ENCODE data around the gene SLC9A1. TPM values are rescaled to one million over a fixed set of nuclear protein-coding genes. Genes with fewer than 3 reads are reported as not detected.
A peak's percentile ranks its signal among the peaks of the same experiment; 100 is the strongest.

The SLC9A1 gene
- total RNA-seq, 1 experiment from 2014 or later: 21.7 TPM

DNA sequence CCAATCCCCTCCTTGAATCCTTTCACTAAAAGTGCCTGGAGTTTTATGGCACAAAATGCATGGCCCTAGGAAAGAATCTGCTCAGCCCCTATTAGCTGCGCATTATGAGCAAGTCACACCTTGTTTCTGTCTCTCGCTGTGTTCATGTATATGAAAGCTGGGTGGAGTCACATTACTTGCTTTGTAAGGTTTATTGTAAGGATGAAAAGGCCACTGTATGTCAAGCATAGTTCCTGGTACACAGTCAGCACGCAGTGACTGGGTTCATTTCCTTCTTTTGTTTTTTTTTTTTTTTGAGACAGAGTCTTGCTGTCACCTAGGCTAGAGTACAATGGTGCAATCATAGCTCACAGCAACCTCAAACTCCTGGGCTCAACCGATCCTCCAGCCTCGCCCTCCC is 6.7 kb upstream of the SLC9A1 start (continued):
- TF ChIP-seq, protein P1, sequence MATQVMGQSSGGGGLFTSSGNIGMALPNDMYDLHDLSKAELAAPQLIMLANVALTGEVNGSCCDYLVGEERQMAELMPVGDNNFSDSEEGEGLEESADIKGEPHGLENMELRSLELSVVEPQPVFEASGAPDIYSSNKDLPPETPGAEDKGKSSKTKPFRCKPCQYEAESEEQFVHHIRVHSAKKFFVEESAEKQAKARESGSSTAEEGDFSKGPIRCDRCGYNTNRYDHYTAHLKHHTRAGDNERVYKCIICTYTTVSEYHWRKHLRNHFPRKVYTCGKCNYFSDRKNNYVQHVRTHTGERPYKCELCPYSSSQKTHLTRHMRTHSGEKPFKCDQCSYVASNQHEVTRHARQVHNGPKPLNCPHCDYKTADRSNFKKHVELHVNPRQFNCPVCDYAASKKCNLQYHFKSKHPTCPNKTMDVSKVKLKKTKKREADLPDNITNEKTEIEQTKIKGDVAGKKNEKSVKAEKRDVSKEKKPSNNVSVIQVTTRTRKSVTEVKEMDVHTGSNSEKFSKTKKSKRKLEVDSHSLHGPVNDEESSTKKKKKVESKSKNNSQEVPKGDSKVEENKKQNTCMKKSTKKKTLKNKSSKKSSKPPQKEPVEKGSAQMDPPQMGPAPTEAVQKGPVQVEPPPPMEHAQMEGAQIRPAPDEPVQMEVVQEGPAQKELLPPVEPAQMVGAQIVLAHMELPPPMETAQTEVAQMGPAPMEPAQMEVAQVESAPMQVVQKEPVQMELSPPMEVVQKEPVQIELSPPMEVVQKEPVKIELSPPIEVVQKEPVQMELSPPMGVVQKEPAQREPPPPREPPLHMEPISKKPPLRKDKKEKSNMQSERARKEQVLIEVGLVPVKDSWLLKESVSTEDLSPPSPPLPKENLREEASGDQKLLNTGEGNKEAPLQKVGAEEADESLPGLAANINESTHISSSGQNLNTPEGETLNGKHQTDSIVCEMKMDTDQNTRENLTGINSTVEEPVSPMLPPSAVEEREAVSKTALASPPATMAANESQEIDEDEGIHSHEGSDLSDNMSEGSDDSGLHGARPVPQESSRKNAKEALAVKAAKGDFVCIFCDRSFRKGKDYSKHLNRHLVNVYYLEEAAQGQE (IDR thresholded peaks at IDR 0.05; ENCODE audit: low read depth): no peak
- TF ChIP-seq POLR2AphosphoS5 (IDR thresholded peaks at IDR 0.05; ENCODE audit: low read depth, low read length) (no peak), SRF (IDR thresholded peaks at IDR 0.05; ENCODE audit: low read depth) (no peak), EZH2phosphoT487 (IDR thresholded peaks at IDR 0.05; ENCODE audit: borderline replicate concordance) (no peak), ZFX (IDR thresholded peaks at IDR 0.05) (no peak), SP1 (IDR thresholded peaks at IDR 0.05; ENCODE audit: low read depth) (no peak)
- TF ChIP-seq, protein P2, sequence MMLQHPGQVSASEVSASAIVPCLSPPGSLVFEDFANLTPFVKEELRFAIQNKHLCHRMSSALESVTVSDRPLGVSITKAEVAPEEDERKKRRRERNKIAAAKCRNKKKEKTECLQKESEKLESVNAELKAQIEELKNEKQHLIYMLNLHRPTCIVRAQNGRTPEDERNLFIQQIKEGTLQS (IDR thresholded peaks at IDR 0.05): no peak
- TF ChIP-seq, protein P3, sequence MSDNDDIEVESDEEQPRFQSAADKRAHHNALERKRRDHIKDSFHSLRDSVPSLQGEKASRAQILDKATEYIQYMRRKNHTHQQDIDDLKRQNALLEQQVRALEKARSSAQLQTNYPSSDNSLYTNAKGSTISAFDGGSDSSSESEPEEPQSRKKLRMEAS (IDR thresholded peaks at IDR 0.05): no peak

DNA sequence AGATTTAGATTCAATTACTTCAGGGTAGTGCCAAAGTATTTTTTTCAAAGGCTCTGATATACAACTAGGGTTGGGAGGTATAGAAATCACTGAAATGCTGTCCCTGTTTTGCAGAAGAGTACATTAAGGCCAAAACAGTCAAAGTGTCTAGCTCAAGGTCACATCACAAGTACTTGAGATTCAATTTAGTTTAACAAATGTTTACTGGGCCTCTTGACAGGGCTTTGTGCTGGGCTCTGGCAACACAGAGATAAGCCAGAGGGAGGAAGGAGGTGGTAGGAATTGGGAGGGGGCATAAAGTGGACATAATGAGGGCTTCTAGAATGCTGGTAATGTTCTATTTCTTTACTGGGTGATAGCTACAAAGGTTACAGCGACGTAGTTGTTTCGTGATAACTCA is 2.3 kb upstream of the SLC9A1 start:
- peaks cover 19 to 30% of the 10 kb centered on the region in 2 experiments; a peak in 3 of 4 replicates for H3K4me1 ChIP-seq (ENCODE audit: control insufficient read depth in 1 of 2, insufficient read depth in 2 of 2, low read length in 2 of 2)
- no peaks in the 10 kb centered on the region for H3K9me3 ChIP-seq (ENCODE audit: control insufficient read depth in 1 of 2, insufficient read depth in 1 of 2, low read depth in 1 of 2, low read length in 2 of 2)
- intact Hi-C loops (cut with micrococcal nuclease): no loop called here
- CTCF ChIA-PET: interaction anchor here (0.8 kb wide), 1 partner anchor 33 kb away, joined by 3 read pairs; no protein-coding TSS in a partner anchor
- no peak for ATAC-seq
- no TSS peak for BruUV-seq (replicated peaks)
- no peaks in the 10 kb centered on the region for H3K9me2 ChIP-seq (ENCODE audit: insufficient read depth)
- no peak overlapping the region for H3K4me3 ChIP-seq (replicated peaks in 1 of 2; ENCODE audit: low read depth in 1 of 2, low read length in 2 of 2)
- no peak overlapping the region for H3K9ac ChIP-seq (ENCODE audit: low read length)
- H3K36me3 ChIP-seq (ENCODE audit: control insufficient read depth in 1 of 2, insufficient read depth in 2 of 2, low read length in 2 of 2): no peaks in the 10 kb centered on the region
- peaks cover 23% of the 10 kb centered on the region for H3K79me2 ChIP-seq (ENCODE audit: insufficient read depth, low read length)
- no peaks in the 10 kb centered on the region for H3K27me3 ChIP-seq (ENCODE audit: insufficient read depth, low read length)
- RAD21 ChIA-PET (ENCODE audit: low non-redundant PET in 1 of 2, low total read pairs in 2 of 2, uncharacterized antibody in 2 of 2, unreplicated experiment in 2 of 2): interaction anchor here in 1 of 2 experiments (0.7 kb wide), 1 partner anchor 45 kb away, joined by 3 read pairs; no protein-coding TSS in a partner anchor
- no peaks in the 10 kb centered on the region for H4K20me1 ChIP-seq (ENCODE audit: insufficient read depth)
- DNase-seq (ENCODE audit: low read depth, low spot score): no peak
- peak overlapping the region; percentile 41 for H2AFZ ChIP-seq (ENCODE audit: low read depth, low read length, poor library complexity, severe bottlenecking)
- POLR2A ChIA-PET: interaction anchor here (0.7 kb wide), 2 partner anchors 63 to 171 kb away, joined by 3 to 4 read pairs; no protein-coding TSS in a partner anchor
- TF ChIP-seq POLR2A (IDR thresholded peaks at IDR 0.05; ENCODE audit: borderline replicate concordance, extremely low read depth, insufficient read depth, insufficient read length) (no peak), EGR1 (IDR thresholded peaks at IDR 0.05; ENCODE audit: low read depth) (no peak), EZH2phosphoT487 (IDR thresholded peaks at IDR 0.05; ENCODE audit: borderline replicate concordance) (no peak), ELF1 (IDR thresholded peaks at IDR 0.05; ENCODE audit: borderline replicate concordance, low read depth) (no peak), FOSL1 (IDR thresholded peaks at IDR 0.05; ENCODE audit: low read depth) (no peak), EZH2 (IDR thresholded peaks at IDR 0.05) (no peak), SRF (IDR thresholded peaks at IDR 0.05; ENCODE audit: low read depth) (no peak), YY1 (IDR thresholded peaks at IDR 0.05; ENCODE audit: extremely low read depth, insufficient replicate concordance, low read depth, low read length) (no peak)
- TF ChIP-seq, protein P1 (IDR thresholded peaks at IDR 0.05; ENCODE audit: low read depth): no peak
- TF ChIP-seq, protein P2 (IDR thresholded peaks at IDR 0.05): no peak
- TF ChIP-seq, protein P4, sequence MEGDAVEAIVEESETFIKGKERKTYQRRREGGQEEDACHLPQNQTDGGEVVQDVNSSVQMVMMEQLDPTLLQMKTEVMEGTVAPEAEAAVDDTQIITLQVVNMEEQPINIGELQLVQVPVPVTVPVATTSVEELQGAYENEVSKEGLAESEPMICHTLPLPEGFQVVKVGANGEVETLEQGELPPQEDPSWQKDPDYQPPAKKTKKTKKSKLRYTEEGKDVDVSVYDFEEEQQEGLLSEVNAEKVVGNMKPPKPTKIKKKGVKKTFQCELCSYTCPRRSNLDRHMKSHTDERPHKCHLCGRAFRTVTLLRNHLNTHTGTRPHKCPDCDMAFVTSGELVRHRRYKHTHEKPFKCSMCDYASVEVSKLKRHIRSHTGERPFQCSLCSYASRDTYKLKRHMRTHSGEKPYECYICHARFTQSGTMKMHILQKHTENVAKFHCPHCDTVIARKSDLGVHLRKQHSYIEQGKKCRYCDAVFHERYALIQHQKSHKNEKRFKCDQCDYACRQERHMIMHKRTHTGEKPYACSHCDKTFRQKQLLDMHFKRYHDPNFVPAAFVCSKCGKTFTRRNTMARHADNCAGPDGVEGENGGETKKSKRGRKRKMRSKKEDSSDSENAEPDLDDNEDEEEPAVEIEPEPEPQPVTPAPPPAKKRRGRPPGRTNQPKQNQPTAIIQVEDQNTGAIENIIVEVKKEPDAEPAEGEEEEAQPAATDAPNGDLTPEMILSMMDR (IDR thresholded peaks at IDR 0.05 in 2 of 3, conservative IDR thresholded peaks at IDR 0.05 in 1 of 3; ENCODE audit: borderline replicate concordance in 1 of 3, insufficient read depth in 1 of 3, low read depth in 2 of 3, low read length in 2 of 3): no peak
- no peak overlapping the region for H3K4me2 ChIP-seq (ENCODE audit: low read length)
- H3K27ac ChIP-seq (ENCODE audit: low read depth, low read length): no peak overlapping the region
